ENCODE data around the gene KCTD5. TPM values are rescaled to one million over a fixed set of nuclear protein-coding genes. Genes with fewer than 3 reads are reported as not detected.

The KCTD5 gene
- total and polyA plus RNA-seq, 2 of the 8 experiments (the other 6 are each of a cell fraction or from before 2014, with no cell fraction given) = 26.6 to 31.8 TPM

- peaks cover 47 to 60% of the 10 kb centered on the region in 2 experiments for H3K79me2 ChIP-seq (ENCODE audit: control insufficient read depth in 1 of 2, insufficient read depth in 2 of 2, low read length in 2 of 2)
- H4K91ac ChIP-seq (replicated peaks; ENCODE audit: insufficient read length, low read length) = no peak overlapping the region
- H3K4me1 ChIP-seq (replicated peaks in 1 of 4; ENCODE audit: control insufficient read depth in 3 of 4, insufficient read depth in 4 of 4, low read length in 3 of 4) = peaks cover 2 to 8% (median 5%) of the 10 kb centered on the region in 4 experiments; a peak in 6 of 7 replicates
- peak overlapping the region; percentile 76 for H3K4ac ChIP-seq (replicated peaks; ENCODE audit: insufficient read length, low read depth, low read length)
- peak overlapping the region; percentile 100 for H2BK5ac ChIP-seq (ENCODE audit: low read depth, low read length)
- peaks cover 4 to 24% (median 17%) of the 10 kb centered on the region in 4 experiments for H3K36me3 ChIP-seq (ENCODE audit: control insufficient read depth in 2 of 4, insufficient read depth in 4 of 4, low read length in 3 of 4)
- no peak overlapping the region for H3K23ac ChIP-seq (ENCODE audit: insufficient read length)
- peak overlapping the region; percentile 93 to 99 (median 98) for H3K9ac ChIP-seq (replicated peaks in 1 of 4; ENCODE audit: extremely low read depth in 1 of 4, low read depth in 3 of 4, low read length in 3 of 4)
- peak overlapping the region; percentile 100 for H4K8ac ChIP-seq (ENCODE audit: extremely low read depth, insufficient read depth, low read length)
- DNase-seq (ENCODE audit: low read depth in 1 of 2, low spot score in 2 of 2) (no peak), FAIRE-seq (no peak)
- peak overlapping the region; percentile 82 to 99 for H3K4me2 ChIP-seq (ENCODE audit: insufficient read depth in 1 of 2, low read depth in 2 of 2, low read length in 2 of 2)
- 1% methylated on average over 38 of the region's 82 CpGs; no CpG with 5 or more reads in 1 of the 2 experiments for WGBS, 2 experiments (ENCODE audit: extremely low coverage in 1 of 2, insufficient coverage in 1 of 2, insufficient read length in 1 of 2, insufficient replicate concordance in 2 of 2, low coverage in 1 of 2, low lambda C conversion rate in 2 of 2, missing lambda C conversion rate in 1 of 2)
- H4K20me1 ChIP-seq (replicated peaks in 1 of 2; ENCODE audit: control insufficient read depth in 1 of 2, insufficient read depth in 2 of 2, low read length in 2 of 2) = peaks cover 21 to 22% of the 10 kb centered on the region in 2 experiments
- no peak overlapping the region for H2BK120ac ChIP-seq (replicated peaks; ENCODE audit: low read depth, low read length)
- ChIA-PET POLR2A (ENCODE audit: partially characterized antibody) (interaction anchor here (0.9 to 8.3 kb wide), 19 partner anchors 8 to 217 kb away, joined by 3 to 180 read pairs (median 7); partner anchors contain the start of genes ELOB, KCTD5 and PRSS27), CTCF (ENCODE audit: partially characterized antibody) (interaction anchor here (0.7 to 1.2 kb wide), 2 partner anchors 17 to 26 kb away, joined by 3 read pairs; no protein-coding TSS in a partner anchor)
- H3K23me2 ChIP-seq (ENCODE audit: low read depth, low read length) = peaks cover 8% of the 10 kb centered on the region; the same call in 1 of the 2 replicates
- peak overlapping the region; percentile 100 for H3K18ac ChIP-seq (ENCODE audit: extremely low read depth, low read length)
- peak overlapping the region; percentile 75 for H2BK12ac ChIP-seq (ENCODE audit: low read depth, low read length)
- H3K4me3 ChIP-seq (ENCODE audit: extremely low read depth in 1 of 4, insufficient read depth in 2 of 4, low read depth in 3 of 4, low read length in 4 of 4) = peak overlapping the region; percentile 75 to 93 (median 88)
- no peak overlapping the region for H2BK20ac ChIP-seq (ENCODE audit: low read length)
- peak overlapping the region; percentile 69 for H4K5ac ChIP-seq (ENCODE audit: insufficient read length, low read depth, low read length)
- H3K79me1 ChIP-seq (ENCODE audit: low read depth, low read length) = peaks cover 5% of the 10 kb centered on the region
- H3K56ac ChIP-seq (replicated peaks; ENCODE audit: insufficient read length, low read depth, low read length) = peak overlapping the region; percentile 87
- no peak overlapping the region for H2BK15ac ChIP-seq (ENCODE audit: low read length)
- no peak overlapping the region for H2AFZ ChIP-seq (ENCODE audit: low read length)
- no peaks in the 10 kb centered on the region for H3K27me3 ChIP-seq (replicated peaks in 1 of 4; ENCODE audit: control insufficient read depth in 3 of 4, extremely low read depth in 1 of 4, insufficient read depth in 3 of 4, low read length in 3 of 4)
- TF ChIP-seq MAX (IDR thresholded peaks at IDR 0.05) = peak; percentile 79
- TF ChIP-seq RXRA (IDR thresholded peaks at IDR 0.05; ENCODE audit: insufficient read depth, low read depth, low read length) = no peak
- TF ChIP-seq E2F6 (IDR thresholded peaks at IDR 0.05) = peak; percentile 19; the same call in 1 of the 2 replicates
- TF ChIP-seq KDM1A (IDR thresholded peaks at IDR 0.05; ENCODE audit: borderline replicate concordance, low read length) = peak; percentile 41; the same call in 1 of the 2 replicates
- peak in 1 of 2 experiments; percentile 19; a peak in 1 of 3 replicates for TF ChIP-seq POLR2A (IDR thresholded peaks at IDR 0.05; ENCODE audit: control extremely low read depth in 1 of 2, low read depth in 2 of 2, low read length in 2 of 2)
- H3K9me3 ChIP-seq (ENCODE audit: insufficient read depth in 2 of 2, low read depth in 1 of 2, low read length in 1 of 2) = no peaks in the 10 kb centered on the region
- H3K14ac ChIP-seq (ENCODE audit: insufficient read length) = no peak overlapping the region
- H3K27ac ChIP-seq (ENCODE audit: low read depth, low read length) = peak overlapping the region; percentile 99
- H2AK5ac ChIP-seq (ENCODE audit: low read depth, low read length) = no peak overlapping the region
These were observed 70.8 kb downstream of the KCTD5 start for GRCh38 chr16:2752850-2753732.
